HG03103 (cell line): ENCODE results near the gene OST4.
"Not testable (repeated sequence)": the region's sequence is repeated elsewhere in the genome, so short reads cannot be mapped to it uniquely, and the experiment has no call there.

ENCODE experiments used
- ATAC-seq: cut with Tn5 transposase; IDR thresholded peaks from one replicate; pipeline ENCODE4 v1.9.1; 2021; ENCODE audit warnings: low read depth; ENCODE audit not compliant: unreplicated experiment

The OST4 gene

GRCh38 chr2:27080140-27080469 lies 8.7 kb upstream of the OST4 start:
- ATAC-seq: no peak

GRCh38 chr2:27079233-27080139 lies 8.0 kb upstream of the OST4 start:
- ATAC-seq: no peak

- ATAC-seq: no peak
These were observed 7.1 kb upstream of the OST4 start, which contains the start of gene EMILIN1 for GRCh38 chr2:27078267-27079194. Gene EMILIN1, plus strand, starts transcription at chr2:27078615. Its CDS starts 451 bp downstream, at chr2:27079066.

GRCh38 chr2:27077231-27077630 lies 5.8 kb upstream of the OST4 start:
- no peak for ATAC-seq

- ATAC-seq: no peak
These were observed 4.9 kb upstream of the OST4 start for GRCh38 chr2:27076323-27076722.

GRCh38 chr2:27075566-27075871 lies 4.1 kb upstream of the OST4 start:
- ATAC-seq: not testable (repeated sequence)

GRCh38 chr2:27074738-27075565 lies 3.5 kb upstream of the OST4 start:
- ATAC-seq: no peak

- ATAC-seq: no peak
These were observed 2.3 kb upstream of the OST4 start for GRCh38 chr2:27073782-27074181.

GRCh38 chr2:27072920-27073319 lies 1.5 kb upstream of the OST4 start:
- ATAC-seq: no peak

- no peak for ATAC-seq
These were observed 756 bp upstream of the OST4 start for GRCh38 chr2:27071990-27072830.

- ATAC-seq: no peak
These were observed 689 bp downstream of the OST4 start for GRCh38 chr2:27070653-27071276.

- ATAC-seq: no peak
These were observed 1.4 kb downstream of the OST4 start for GRCh38 chr2:27069961-27070618.

GRCh38 chr2:27069436-27069835 lies 2.0 kb downstream of the OST4 start:
- ATAC-seq: no peak

- no peak for ATAC-seq
These were observed 4.1 kb downstream of the OST4 start for GRCh38 chr2:27067385-27067784.

GRCh38 chr2:27065128-27065527 lies 6.3 kb downstream of the OST4 start:
- ATAC-seq: no peak

GRCh38 chr2:27060323-27060722 lies 11.1 kb downstream of the OST4 start:
- ATAC-seq: no peak

- ATAC-seq: no peak
These were observed 12.2 kb downstream of the OST4 start for GRCh38 chr2:27059141-27059820.

- no peak for ATAC-seq
These were observed 13.2 kb downstream of the OST4 start for GRCh38 chr2:27058210-27058609.
